GM21360 (cell line): ENCODE data around the gene TP73.
A peak's percentile ranks its signal among the peaks of the same experiment; 100 is the strongest.

Experiments used
- ATAC-seq: cut with Tn5 transposase; IDR thresholded peaks from one replicate; pipeline ENCODE4 v1.9.1; 2021; ENCODE audit warnings: mild to moderate bottlenecking, moderate library complexity; ENCODE audit not compliant: unreplicated experiment

The TP73 gene

DNA sequence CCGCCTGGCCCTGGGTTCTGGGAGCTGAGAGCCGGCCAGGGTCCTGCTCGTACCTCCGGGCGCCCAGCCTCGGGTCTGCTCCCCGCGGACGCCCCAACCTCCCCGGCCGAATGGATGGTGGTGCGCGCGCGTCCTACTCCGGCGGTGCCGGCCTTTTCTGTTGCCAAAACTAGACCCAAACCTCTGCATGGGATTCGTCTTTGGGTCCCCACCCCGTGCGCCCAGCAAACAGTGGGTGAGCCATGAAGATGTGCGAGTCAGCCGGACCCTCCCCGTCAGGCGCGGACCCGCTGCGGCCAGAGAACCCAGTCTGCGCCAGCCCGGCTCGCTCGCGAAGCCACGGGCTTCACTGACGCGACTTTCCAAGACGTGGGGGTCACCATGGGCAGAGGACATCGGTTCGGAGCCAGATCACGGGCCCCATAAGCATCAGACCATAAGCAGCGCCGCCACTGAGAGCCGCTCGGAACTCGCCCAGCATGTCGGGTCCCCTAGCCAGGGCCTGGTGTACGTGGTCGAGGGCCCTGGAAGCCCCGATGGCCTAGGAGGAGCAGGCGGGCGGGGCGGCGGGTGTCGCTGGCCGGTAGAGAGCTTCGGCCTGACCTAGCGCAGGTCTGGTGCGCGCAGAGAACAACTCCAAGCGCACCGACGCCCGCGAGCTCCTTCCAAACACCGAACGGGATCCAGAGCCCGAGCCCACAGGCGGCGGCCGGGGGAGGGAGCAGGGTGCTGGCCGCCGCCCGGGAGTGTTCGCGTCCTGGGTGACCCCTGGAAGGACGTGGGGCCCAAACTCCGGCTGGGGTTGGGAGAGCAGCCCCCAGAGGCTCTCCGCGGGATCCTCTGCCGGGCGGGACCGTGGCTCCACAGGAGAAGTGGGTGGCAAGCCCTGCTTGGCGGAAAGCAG, 1.0 kb upstream of the TP73 start:
- ATAC-seq = no peak

DNA sequence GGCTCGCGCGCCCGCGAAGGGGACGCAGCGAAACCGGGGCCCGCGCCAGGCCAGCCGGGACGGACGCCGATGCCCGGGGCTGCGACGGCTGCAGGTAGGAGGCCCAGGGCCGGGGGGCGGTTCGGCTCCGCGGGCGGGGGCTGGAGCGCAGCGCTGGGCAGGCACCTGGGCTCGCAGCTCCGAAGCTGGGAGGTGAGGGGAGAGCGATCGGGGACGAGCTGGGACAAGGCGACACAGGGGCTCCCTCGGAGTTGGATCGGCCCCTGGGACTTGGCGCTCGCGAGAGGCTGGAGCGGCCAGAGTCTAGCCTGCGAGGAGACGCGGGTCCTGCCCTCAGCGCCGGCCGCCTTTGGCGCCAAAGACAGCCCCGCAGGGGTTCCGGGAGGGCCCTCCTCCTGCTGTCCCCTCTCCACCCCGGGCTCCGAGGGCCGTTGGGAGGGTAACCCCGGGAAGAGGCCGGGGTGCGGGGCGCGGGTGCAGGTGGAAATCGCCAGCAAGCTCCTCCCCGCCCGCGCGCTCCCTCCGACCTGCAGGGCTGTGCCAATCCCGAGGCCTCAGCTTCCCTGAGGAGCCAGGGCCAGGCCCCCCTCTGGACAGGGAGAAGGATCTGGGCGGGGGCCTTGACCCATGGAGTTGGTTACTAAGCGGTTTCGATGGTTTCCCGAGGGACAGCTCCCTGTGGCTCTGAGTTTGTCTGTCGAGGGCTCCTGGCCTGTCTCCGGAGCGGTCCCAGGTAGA, 401 bp downstream of the TP73 start:
- no peak for ATAC-seq

DNA sequence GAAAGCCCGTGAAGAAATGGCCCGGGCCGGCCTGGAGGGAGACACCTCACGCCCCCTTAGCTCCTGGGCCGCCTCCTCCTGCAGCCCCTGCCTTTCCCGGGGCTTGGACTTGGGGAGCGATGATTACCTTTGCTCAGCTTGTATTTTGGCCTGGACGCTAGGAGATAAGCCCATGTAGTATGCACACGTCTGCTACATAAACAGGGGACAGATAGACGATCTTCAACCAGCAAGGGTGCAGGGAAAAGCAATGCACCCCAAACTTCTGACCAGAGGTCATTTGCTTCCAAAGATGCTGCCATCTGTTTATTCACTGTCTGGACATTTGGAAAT, 936 bp downstream of the TP73 start:
- no peak for ATAC-seq

GRCh38 chr1:3654549-3655281, 2.4 kb downstream of the TP73 start:
- ATAC-seq = no peak

- ATAC-seq = peak; percentile 58
Measured at GRCh38 chr1:3656450-3657095, 4.3 kb downstream of the TP73 start.

- peak; percentile 7 for ATAC-seq
Measured at GRCh38 chr1:3657096-3657475, 4.8 kb downstream of the TP73 start.

GRCh38 chr1:3657578-3658230, 5.4 kb downstream of the TP73 start:
- no peak for ATAC-seq

DNA sequence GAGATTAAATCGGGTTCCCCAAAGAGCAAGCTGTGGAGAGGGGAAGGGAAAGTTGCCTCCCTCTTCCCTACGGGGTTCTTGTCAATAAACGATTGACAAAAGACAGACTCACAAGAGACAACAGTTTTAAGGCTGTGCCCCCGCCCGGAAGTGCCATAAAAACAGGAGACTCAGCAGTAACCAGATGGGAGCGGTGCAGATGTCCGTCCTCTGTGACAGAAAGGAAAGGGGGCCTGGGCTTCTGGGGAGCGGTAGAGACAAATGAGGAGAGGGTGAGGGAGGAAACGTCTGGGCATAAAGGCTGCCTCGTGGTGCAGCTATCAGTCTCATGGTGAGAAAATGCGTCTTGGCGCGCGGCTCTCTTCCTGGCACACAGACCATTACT, 5.9 kb downstream of the TP73 start:
- no peak for ATAC-seq

- no peak for ATAC-seq
Measured at GRCh38 chr1:3659093-3659492, 6.8 kb downstream of the TP73 start.

- no peak for ATAC-seq
Measured at GRCh38 chr1:3660704-3661103, 8.4 kb downstream of the TP73 start.

DNA sequence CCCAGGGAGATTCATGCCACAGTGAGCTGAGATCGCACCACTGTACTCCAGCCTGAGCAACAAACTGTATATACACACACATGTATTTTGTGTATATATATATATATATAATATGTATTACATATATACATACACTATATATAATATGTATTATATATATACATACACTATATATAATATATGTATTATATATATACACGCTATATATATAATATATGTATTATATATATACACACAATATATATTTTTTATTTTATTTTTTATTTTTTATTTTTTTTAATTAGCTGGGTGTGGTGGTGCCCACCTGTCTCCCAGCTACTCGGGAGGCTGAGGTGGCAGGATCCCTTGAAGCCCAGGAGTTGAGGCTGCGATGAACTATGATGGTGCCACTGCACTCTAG, 9.3 kb downstream of the TP73 start:
- no peak for ATAC-seq

GRCh38 chr1:3662080-3662671, 9.9 kb downstream of the TP73 start:
- ATAC-seq = no peak

DNA sequence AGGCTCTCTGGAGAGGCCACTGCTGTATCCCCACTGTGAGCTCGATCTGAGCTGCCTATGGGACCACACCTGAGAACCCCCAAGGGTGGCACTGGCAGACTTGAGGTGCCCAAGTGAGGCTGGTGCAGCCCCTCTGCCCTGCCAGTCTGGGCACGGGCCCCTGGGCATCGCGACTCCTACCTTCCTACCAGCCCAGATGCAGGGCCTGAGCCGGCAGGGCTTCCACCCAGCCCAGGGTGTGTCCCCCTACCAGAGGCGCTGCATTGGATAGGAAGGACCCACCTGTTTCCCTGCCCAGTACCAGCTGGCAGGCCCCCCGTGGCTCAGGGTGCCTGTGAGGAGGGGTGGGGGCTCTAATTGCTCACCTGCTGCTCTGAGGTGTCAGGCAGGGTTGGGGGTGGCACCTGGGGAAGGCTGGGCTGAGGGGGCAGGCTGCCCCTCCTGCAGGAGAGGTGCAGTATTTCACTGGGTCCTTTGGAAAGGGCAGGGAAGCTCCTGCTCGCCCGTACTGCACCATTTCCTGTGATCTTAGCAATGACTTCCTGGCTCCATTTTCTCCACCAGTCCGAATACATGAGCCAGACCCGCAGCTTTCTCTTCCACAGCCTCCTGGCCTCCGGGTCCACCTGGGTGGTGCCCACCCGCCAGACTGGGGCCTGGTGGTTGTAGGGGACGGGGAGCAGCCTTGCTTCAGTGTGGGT, 11.8 kb downstream of the TP73 start:
- no peak for ATAC-seq

DNA sequence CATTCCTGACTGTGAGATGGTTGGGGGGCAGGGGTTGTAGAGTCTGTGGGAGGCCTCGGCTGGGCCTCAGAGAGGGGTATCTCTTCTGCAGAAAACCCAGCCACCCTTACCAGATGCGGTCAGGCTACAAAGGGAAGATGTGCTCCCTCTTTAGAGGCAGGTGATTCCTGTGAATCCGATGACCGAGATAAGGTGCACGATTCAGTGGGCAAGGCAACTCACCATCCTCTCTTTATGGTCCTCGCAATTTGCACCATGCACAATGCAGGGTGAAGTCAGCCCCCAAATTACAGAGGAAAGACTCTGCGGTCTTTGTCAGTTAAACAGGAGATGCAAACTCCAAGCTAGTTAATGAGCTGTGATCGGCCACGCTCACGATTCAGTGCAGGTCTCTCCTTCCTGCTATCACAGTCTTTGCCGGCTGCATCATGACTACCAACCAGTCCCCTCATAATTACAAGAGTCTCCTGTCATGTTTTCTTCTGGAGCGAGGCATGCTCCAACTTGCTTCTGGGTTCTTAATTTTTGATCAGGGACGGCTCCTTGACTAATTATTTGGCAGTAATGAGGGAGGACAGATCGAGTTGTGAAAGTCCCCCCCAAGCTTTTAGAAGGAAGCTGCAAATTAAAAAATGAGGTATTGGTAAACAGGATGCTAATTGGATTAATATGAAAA, 12.5 kb downstream of the TP73 start:
- ATAC-seq = no peak

- no peak for ATAC-seq
Measured at GRCh38 chr1:3668148-3668547, 15.8 kb downstream of the TP73 start.

GRCh38 chr1:3668585-3669300, 16.4 kb downstream of the TP73 start:
- no peak for ATAC-seq

DNA sequence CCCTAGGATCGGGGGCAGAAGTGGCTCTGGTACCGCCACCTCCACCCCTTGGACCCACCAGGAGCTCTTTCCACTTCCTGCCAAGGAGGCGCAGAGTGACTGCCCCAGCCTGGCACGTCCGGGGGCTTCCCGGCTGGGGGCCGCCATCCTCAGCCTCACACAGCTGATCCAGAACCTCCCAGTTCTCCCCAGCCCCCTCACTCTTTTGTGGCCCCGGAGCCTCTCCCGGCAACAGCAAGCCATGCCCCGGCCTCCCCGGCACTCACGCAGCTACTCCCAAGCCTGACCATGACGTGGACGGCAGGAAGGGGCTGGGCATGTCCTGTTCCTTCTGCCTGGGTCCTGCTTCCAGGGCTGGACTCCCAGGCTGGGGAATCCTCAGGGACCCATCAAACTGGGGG, 17.1 kb downstream of the TP73 start:
- ATAC-seq = no peak

DNA sequence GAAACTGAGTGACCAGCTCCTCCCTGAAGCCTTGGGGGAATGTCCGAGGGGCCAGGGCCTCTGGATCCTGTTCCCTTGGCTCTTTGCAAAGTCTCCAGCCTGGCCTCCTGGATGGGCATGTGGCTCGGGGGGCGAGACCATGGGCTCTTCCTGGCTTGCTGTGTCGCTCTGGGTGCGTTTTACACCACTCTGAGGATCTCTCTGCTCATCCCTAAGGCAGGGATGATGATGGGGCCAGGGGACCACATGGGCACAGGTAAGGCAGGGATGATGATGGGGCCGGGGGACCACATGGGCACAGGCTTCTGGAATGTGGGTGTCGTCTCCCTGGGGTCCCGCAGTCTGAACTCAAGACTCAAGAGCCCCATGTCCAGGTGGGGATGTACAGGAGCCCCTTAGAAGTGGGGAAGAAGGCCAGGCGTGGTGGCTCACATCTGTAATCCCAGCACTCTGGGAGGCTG, 17.7 kb downstream of the TP73 start:
- no peak for ATAC-seq
